ENCODE data around the gene KANSL1L.

KANSL1L gene

GRCh38 chr2:210009896-210010295 is 161.3 kb downstream of the KANSL1L start:
- H3K4me3 ChIP-seq (ENCODE audit: low read length): no peak overlapping the region
- DNase-seq (ENCODE audit: low read depth, low spot score): no peak

- DNase-seq (ENCODE audit: low read depth, low spot score): no peak
- no peak overlapping the region for H3K4me3 ChIP-seq (ENCODE audit: low read length)
Observed at GRCh38 chr2:210009126-210009525, 162.1 kb downstream of the KANSL1L start.

- H3K4me3 ChIP-seq (ENCODE audit: low read length): no peak overlapping the region
- DNase-seq (ENCODE audit: low read depth, low spot score): no peak
Observed at GRCh38 chr2:210007895-210008294, 163.3 kb downstream of the KANSL1L start.

GRCh38 chr2:210004881-210005280 is 166.3 kb downstream of the KANSL1L start:
- DNase-seq (ENCODE audit: low read depth, low spot score): no peak
- H3K4me3 ChIP-seq (ENCODE audit: low read length): no peak overlapping the region

GRCh38 chr2:210003359-210003758 is 167.8 kb downstream of the KANSL1L start:
- DNase-seq (ENCODE audit: low read depth, low spot score): no peak
- peak overlapping the region; percentile 98 for H3K4me3 ChIP-seq (ENCODE audit: low read length)

- peak; percentile 91 for DNase-seq (ENCODE audit: low read depth, low spot score)
- peak within 1 kb of the TSS; percentile 98 for H3K4me3 ChIP-seq (ENCODE audit: low read length)
Observed at GRCh38 chr2:210002158-210003157, 168.8 kb downstream of the KANSL1L start, which contains the start of gene RPE. TSS of gene RPE (plus strand) at chr2:210002638. CDS start at chr2:210002662, 24 bp downstream.

- H3K4me3 ChIP-seq (ENCODE audit: low read length): no peak overlapping the region
- DNase-seq (ENCODE audit: low read depth, low spot score): no peak
Observed at GRCh38 chr2:210000464-210001324, 170.5 kb downstream of the KANSL1L start.

- H3K4me3 ChIP-seq (ENCODE audit: low read length): no peak overlapping the region
- DNase-seq (ENCODE audit: low read depth, low spot score): no peak
Observed at GRCh38 chr2:209998596-209998995, 172.6 kb downstream of the KANSL1L start.

- DNase-seq (ENCODE audit: low read depth, low spot score): no peak
- no peak overlapping the region for H3K4me3 ChIP-seq (ENCODE audit: low read length)
Observed at GRCh38 chr2:209993968-209994367, 177.2 kb downstream of the KANSL1L start.

- no peak overlapping the region for H3K4me3 ChIP-seq (ENCODE audit: low read length)
- DNase-seq (ENCODE audit: low read depth, low spot score): no peak
Observed at GRCh38 chr2:209990838-209991237, 180.4 kb downstream of the KANSL1L start.

- DNase-seq (ENCODE audit: low read depth, low spot score): no peak
Observed at GRCh38 chr2:209988010-209988409, 183.2 kb downstream of the KANSL1L start.

GRCh38 chr2:209986415-209986814 is 184.8 kb downstream of the KANSL1L start:
- no peak for DNase-seq (ENCODE audit: low read depth, low spot score)
- H3K4me3 ChIP-seq (ENCODE audit: low read length): no peak overlapping the region

More at GRCh38 chr2:209988010-209988409, 183.2 kb downstream of the KANSL1L start:
- H3K4me3 ChIP-seq (ENCODE audit: low read length): no peak overlapping the region

GRCh38 chr2:209985874-209986273 is 185.3 kb downstream of the KANSL1L start:
- DNase-seq (ENCODE audit: low read depth, low spot score): no peak
- H3K4me3 ChIP-seq (ENCODE audit: low read length): no peak overlapping the region

- H3K4me3 ChIP-seq (ENCODE audit: low read length): no peak overlapping the region
- DNase-seq (ENCODE audit: low read depth, low spot score): no peak
Observed at GRCh38 chr2:209984291-209984690, 186.9 kb downstream of the KANSL1L start.

GRCh38 chr2:209977386-209978239 is 193.6 kb downstream of the KANSL1L start:
- no peak overlapping the region for H3K4me3 ChIP-seq (ENCODE audit: low read length)
- DNase-seq (ENCODE audit: low read depth, low spot score): peak; percentile 48

- H3K4me3 ChIP-seq (ENCODE audit: low read length): no peak overlapping the region
- DNase-seq (ENCODE audit: low read depth, low spot score): no peak
Observed at GRCh38 chr2:209976698-209977385, 194.4 kb downstream of the KANSL1L start.

GRCh38 chr2:209974576-209974975 is 196.6 kb downstream of the KANSL1L start:
- H3K4me3 ChIP-seq (ENCODE audit: low read length): no peak overlapping the region
- DNase-seq (ENCODE audit: low read depth, low spot score): no peak

- no peak for DNase-seq (ENCODE audit: low read depth, low spot score)
- H3K4me3 ChIP-seq (ENCODE audit: low read length): no peak overlapping the region
Observed at GRCh38 chr2:209973328-209973727, 197.9 kb downstream of the KANSL1L start.
